ENCODE measurements around the gene BMAL1.

The BMAL1 gene

GRCh38 chr11:13321431-13321830 lies 43.8 kb downstream of the BMAL1 start:
- no peaks in the 10 kb centered on the region for H3K27me3 Mint-ChIP-seq
- peaks cover 20% of the 10 kb centered on the region for H3K4me1 Mint-ChIP-seq
- H3K4me3 Mint-ChIP-seq = no peak overlapping the region
- H3K27ac Mint-ChIP-seq = no peak overlapping the region
- DNase-seq = no peak
- CTCF ChIA-PET = interaction anchor here (1.6 kb wide), 2 partner anchors 14 to 112 kb away, joined by 3 to 5 read pairs; no protein-coding TSS in a partner anchor
- H3K9me3 Mint-ChIP-seq = no peaks in the 10 kb centered on the region
- peaks cover 5% of the 10 kb centered on the region for H3K36me3 Mint-ChIP-seq

GRCh38 chr11:13324141-13324540 lies 46.6 kb downstream of the BMAL1 start:
- Mint-ChIP-seq H3K27ac (no peak overlapping the region), H3K27me3 (no peaks in the 10 kb centered on the region), H3K9me3 (no peaks in the 10 kb centered on the region), H3K4me3 (no peak overlapping the region), H3K36me3 (peaks cover 11% of the 10 kb centered on the region), H3K4me1 (peaks cover 7% of the 10 kb centered on the region)
- DNase-seq = no peak
- CTCF ChIA-PET = interaction anchor here (1.4 kb wide), 1 partner anchor 11 kb away, joined by 5 read pairs; no protein-coding TSS in a partner anchor

GRCh38 chr11:13324709-13325108 lies 47.1 kb downstream of the BMAL1 start:
- no peak overlapping the region for H3K27ac Mint-ChIP-seq
- no peaks in the 10 kb centered on the region for H3K9me3 Mint-ChIP-seq
- CTCF ChIA-PET = no interaction called here
- H3K27me3 Mint-ChIP-seq = no peaks in the 10 kb centered on the region
- H3K4me3 Mint-ChIP-seq = no peak overlapping the region
- DNase-seq = no peak
- peaks cover 6% of the 10 kb centered on the region for H3K4me1 Mint-ChIP-seq
- H3K36me3 Mint-ChIP-seq = peaks cover 11% of the 10 kb centered on the region

- no peaks in the 10 kb centered on the region for H3K4me1 Mint-ChIP-seq
These were observed 49.8 kb downstream of the BMAL1 start for GRCh38 chr11:13327421-13327820.

GRCh38 chr11:13328286-13328685 lies 50.7 kb downstream of the BMAL1 start:
- DNase-seq = no peak
- Mint-ChIP-seq H3K9me3 (no peaks in the 10 kb centered on the region), H3K4me1 (peaks cover 3% of the 10 kb centered on the region), H3K27me3 (no peaks in the 10 kb centered on the region), H3K4me3 (no peak overlapping the region), H3K36me3 (peaks cover 11% of the 10 kb centered on the region), H3K27ac (no peak overlapping the region)
- CTCF ChIA-PET = interaction anchor here (1.1 kb wide), 1 partner anchor 18 kb away, joined by 3 read pairs; no protein-coding TSS in a partner anchor

More at GRCh38 chr11:13327421-13327820, 49.8 kb downstream of the BMAL1 start:
- no peak for DNase-seq
- no peak overlapping the region for H3K27ac Mint-ChIP-seq
- H3K27me3 Mint-ChIP-seq = no peaks in the 10 kb centered on the region
- no peak overlapping the region for H3K4me3 Mint-ChIP-seq
- peaks cover 11% of the 10 kb centered on the region for H3K36me3 Mint-ChIP-seq
- H3K9me3 Mint-ChIP-seq = no peaks in the 10 kb centered on the region
- CTCF ChIA-PET = no interaction called here

- no peak for DNase-seq
- H3K27ac Mint-ChIP-seq = no peak overlapping the region
- peaks cover 8% of the 10 kb centered on the region for H3K4me1 Mint-ChIP-seq
- no peak overlapping the region for H3K4me3 Mint-ChIP-seq
- no peaks in the 10 kb centered on the region for H3K9me3 Mint-ChIP-seq
- no peaks in the 10 kb centered on the region for H3K27me3 Mint-ChIP-seq
- H3K36me3 Mint-ChIP-seq = peaks cover 5% of the 10 kb centered on the region
- CTCF ChIA-PET = interaction anchor here (1.1 kb wide), 1 partner anchor 20 kb away, joined by 3 read pairs; no protein-coding TSS in a partner anchor
These were observed 52.2 kb downstream of the BMAL1 start for GRCh38 chr11:13329670-13330356.

- H3K4me3 Mint-ChIP-seq = no peak overlapping the region
- H3K36me3 Mint-ChIP-seq = peaks cover 5% of the 10 kb centered on the region
- no peak overlapping the region for H3K27ac Mint-ChIP-seq
- no peaks in the 10 kb centered on the region for H3K27me3 Mint-ChIP-seq
- H3K4me1 Mint-ChIP-seq = peaks cover 15% of the 10 kb centered on the region
- no peak for DNase-seq
- CTCF ChIA-PET = interaction anchor here (1.1 to 1.3 kb wide), 4 partner anchors 53 to 149 kb away, joined by 3 to 5 read pairs (median 4); no protein-coding TSS in a partner anchor
- H3K9me3 Mint-ChIP-seq = no peaks in the 10 kb centered on the region
These were observed 54.5 kb downstream of the BMAL1 start for GRCh38 chr11:13332124-13332523.

GRCh38 chr11:13333456-13333957 lies 55.9 kb downstream of the BMAL1 start:
- Mint-ChIP-seq H3K27ac (no peak overlapping the region), H3K4me1 (peaks cover 26% of the 10 kb centered on the region), H3K27me3 (no peaks in the 10 kb centered on the region), H3K4me3 (no peak overlapping the region), H3K36me3 (peaks cover 3% of the 10 kb centered on the region), H3K9me3 (no peaks in the 10 kb centered on the region)
- DNase-seq = no peak
- CTCF ChIA-PET = interaction anchor here (0.7 to 4.2 kb wide), 4 partner anchors 47 to 150 kb away, joined by 3 to 28 read pairs (median 3); no protein-coding TSS in a partner anchor

GRCh38 chr11:13334034-13334786 lies 56.6 kb downstream of the BMAL1 start:
- CTCF ChIA-PET = interaction anchor here (0.7 to 4.2 kb wide), 17 partner anchors 11 to 111 kb away, joined by 3 to 32 read pairs (median 8); no protein-coding TSS in a partner anchor
- Mint-ChIP-seq H3K9me3 (no peaks in the 10 kb centered on the region), H3K27me3 (no peaks in the 10 kb centered on the region), H3K36me3 (no peaks in the 10 kb centered on the region), H3K27ac (no peak overlapping the region), H3K4me1 (peaks cover 33% of the 10 kb centered on the region), H3K4me3 (no peak overlapping the region)
- no peak for DNase-seq

- no peaks in the 10 kb centered on the region for H3K27me3 Mint-ChIP-seq
- CTCF ChIA-PET = interaction anchor here (0.6 to 6.6 kb wide), 36 partner anchors 9 to 376 kb away, joined by 3 to 59 read pairs (median 6); no protein-coding TSS in a partner anchor
- H3K9me3 Mint-ChIP-seq = no peaks in the 10 kb centered on the region
- peaks cover 44% of the 10 kb centered on the region for H3K4me1 Mint-ChIP-seq
- no peak overlapping the region for H3K27ac Mint-ChIP-seq
- H3K4me3 Mint-ChIP-seq = no peak overlapping the region
- DNase-seq = peak; percentile 79
- H3K36me3 Mint-ChIP-seq = no peaks in the 10 kb centered on the region
These were observed 57.7 kb downstream of the BMAL1 start for GRCh38 chr11:13335319-13335718.

GRCh38 chr11:13336246-13336878 lies 58.8 kb downstream of the BMAL1 start:
- H3K4me3 Mint-ChIP-seq = no peak overlapping the region

GRCh38 chr11:13338019-13338426 lies 60.4 kb downstream of the BMAL1 start:
- peak overlapping the region; percentile 87 for H3K27ac Mint-ChIP-seq
- H3K4me1 Mint-ChIP-seq = peaks cover 56% of the 10 kb centered on the region
- H3K9me3 Mint-ChIP-seq = no peaks in the 10 kb centered on the region

More at GRCh38 chr11:13336246-13336878, 58.8 kb downstream of the BMAL1 start:
- Mint-ChIP-seq H3K27ac (no peak overlapping the region), H3K4me1 (peaks cover 55% of the 10 kb centered on the region), H3K27me3 (no peaks in the 10 kb centered on the region), H3K36me3 (no peaks in the 10 kb centered on the region), H3K9me3 (no peaks in the 10 kb centered on the region)
- CTCF ChIA-PET = interaction anchor here (1.1 to 6.6 kb wide), 18 partner anchors 9 to 152 kb away, joined by 3 to 59 read pairs (median 8); no protein-coding TSS in a partner anchor
- DNase-seq = no peak

GRCh38 chr11:13338427-13339069 lies 61.0 kb downstream of the BMAL1 start:
- Mint-ChIP-seq H3K4me1 (peaks cover 54% of the 10 kb centered on the region), H3K4me3 (peak overlapping the region; percentile 66), H3K9me3 (no peaks in the 10 kb centered on the region), H3K27ac (peak overlapping the region; percentile 87), H3K27me3 (no peaks in the 10 kb centered on the region), H3K36me3 (no peaks in the 10 kb centered on the region)
- CTCF ChIA-PET = interaction anchor here (0.5 to 6.6 kb wide), 8 partner anchors 20 to 375 kb away, joined by 3 to 59 read pairs (median 4); no protein-coding TSS in a partner anchor
- DNase-seq = peak; percentile 45

More at GRCh38 chr11:13338019-13338426, 60.4 kb downstream of the BMAL1 start:
- no peak for DNase-seq
- Mint-ChIP-seq H3K4me3 (peak overlapping the region; percentile 66), H3K36me3 (no peaks in the 10 kb centered on the region), H3K27me3 (no peaks in the 10 kb centered on the region)
- CTCF ChIA-PET = interaction anchor here (0.9 to 6.6 kb wide), 5 partner anchors 58 to 374 kb away, joined by 4 to 59 read pairs (median 5); no protein-coding TSS in a partner anchor

Measured in activated naive CD4-positive, alpha-beta T cell treated with anti-CD3 and anti-CD28 coated beads, Interleukin-2, amount 10 ng/mL, durations not matched to agents 7 days and 5 days (primary cell).